GM12878 (cell line): ENCODE results near the gene TPRN.

ENCODE experiments used
- CTCF ChIP-seq, 3 experiments: IDR thresholded peaks in 2 of 3; conservative IDR thresholded peaks in 1 of 3; 2 replicates each; pipeline ENCODE4 v1.5.1; 2011; ENCODE audit warnings: low read depth in 3 of 3, low read length in 3 of 3, mild to moderate bottlenecking in 3 of 3, control low read depth in 2 of 3, moderate library complexity in 2 of 3, inconsistent platforms in 1 of 3, mixed read lengths in 1 of 3; ENCODE audit not compliant: control insufficient read depth in 2 of 3, insufficient read depth in 1 of 3; ENCODE audit errors: extremely low read depth in 1 of 3
- EZH2 ChIP-seq: IDR thresholded peaks from 2 replicates; pipeline ENCODE4 v1.6.1; 2012; ENCODE audit warnings: low read depth, mild to moderate bottlenecking, control low read depth, inconsistent platforms, low read length, borderline replicate concordance; ENCODE audit not compliant: control insufficient read depth
- IKZF2 ChIP-seq, 2 experiments: fragments of 450-650 bp; IDR thresholded peaks; 2 replicates each; pipeline ENCODE4 v1.6.1; 2017; ENCODE audit warnings: mild to moderate bottlenecking in 2 of 2, moderate library complexity in 2 of 2
- NR2C2 ChIP-seq: IDR thresholded peaks from 2 replicates; pipeline ENCODE4 v1.6.1; 2011; ENCODE audit warnings: borderline replicate concordance, low read depth; ENCODE audit not compliant: control insufficient read depth, insufficient read length
- REST ChIP-seq: IDR thresholded peaks from 2 replicates; pipeline ENCODE4 v1.6.1; 2012; ENCODE audit warnings: mild to moderate bottlenecking, low read depth, low read length
- USF2 ChIP-seq: IDR thresholded peaks from 2 replicates; pipeline ENCODE4 v1.6.1; 2011; ENCODE audit warnings: low read depth, low read length, improper control_type of control experiment, borderline replicate concordance

GRCh38 chr9:137174722-137175293 is 25.7 kb downstream of the TPRN start:
- no peak for TF ChIP-seq EZH2
- no peak for TF ChIP-seq NR2C2
- TF ChIP-seq IKZF2 (IDR thresholded peaks at IDR 0.05) = no peak
- TF ChIP-seq CTCF (IDR thresholded peaks at IDR 0.05 in 2 of 3, conservative IDR thresholded peaks at IDR 0.05 in 1 of 3; ENCODE audit: control insufficient read depth in 2 of 3, extremely low read depth in 1 of 3, insufficient read depth in 1 of 3, low read depth in 3 of 3, low read length in 3 of 3) = 0 out of 6 replicates have a peak, but pooled peaks of 1 of the 3 experiments have one; percentile 4
- TF ChIP-seq REST = no peak
- no peak for TF ChIP-seq USF2
